Measurements from ENCODE around the gene XAGE1B. TPM values are rescaled to one million over a fixed set of nuclear protein-coding genes. Genes with fewer than 3 reads are reported as not detected.

The XAGE1B gene
- total RNA-seq, result not detected in 2 replicates

GRCh38 chrX:52516987-52517325, at the start of gene XAGE1B:
Gene XAGE1B, minus strand, starts transcription at chrX:52517063. Its CDS starts 1,536 bp downstream, at chrX:52515527.

GRCh38 chrX:52495545-52496418, 21.1 kb downstream of the XAGE1B start, which contains the start of gene XAGE1A:
Gene XAGE1A, plus strand, starts transcription at chrX:52495808. Its CDS starts 1,554 bp downstream, at chrX:52497362.

Other genes with a start within 250 kb of the XAGE1B start
- not detected in 2 replicates for gene XAGE2, start 148.0 kb downstream of the XAGE1B start, total RNA-seq
- gene XAGE1A, start 21.3 kb downstream of the XAGE1B start, total RNA-seq, result not detected in 2 replicates
- gene SSX7, start 137.8 kb upstream of the XAGE1B start, total RNA-seq, result not detected in 2 replicates
- not detected in 2 replicates for gene SSX2, start 190.1 kb upstream of the XAGE1B start, total RNA-seq
- not detected in 2 replicates for gene SSX2B, start 234.2 kb upstream of the XAGE1B start, total RNA-seq